CD14-positive monocyte (primary cell): ENCODE data around the gene CTTN. TPM values are rescaled to one million over a fixed set of nuclear protein-coding genes. Genes with fewer than 3 reads are reported as not detected.

Experiments used
- DNase-seq, 3 donors: peaks; one replicate each; pipeline ENCODE4 v3.0.0-alpha.2; 2011 to 2022
- H2AFZ ChIP-seq: 2 replicates; pipeline ENCODE4 v1.6.0; 2012; ENCODE audit warnings: mild to moderate bottlenecking, low read depth, low read length, inconsistent platforms; ENCODE audit not compliant: insufficient read depth, poor library complexity, severe bottlenecking
- H3K27ac ChIP-seq, 2 donors: 1 replicate in 1 of 2; 2 replicates in 1 of 2; pipeline ENCODE4 v1.5.1; 2012 to 2013; ENCODE audit warnings: low read length in 2 of 2, control low read depth in 1 of 2, inconsistent platforms in 1 of 2, low read depth in 1 of 2, mild to moderate bottlenecking in 1 of 2
- H3K27me3 ChIP-seq, 2 donors: one replicate each; pipeline versions ENCODE4 v1.6.0 to v1.6.1; 2011 to 2013; ENCODE audit warnings: low read length in 2 of 2; ENCODE audit not compliant: control insufficient read depth in 2 of 2, insufficient read depth in 2 of 2
- H3K36me3 ChIP-seq, 2 donors: replicated peaks in 1 of 2; 1 replicate in 1 of 2; 2 replicates in 1 of 2; pipeline versions ENCODE4 v1.5.1 to v1.6.1; 2012 to 2013; ENCODE audit warnings: low read length in 2 of 2, control low read depth in 1 of 2, inconsistent platforms in 1 of 2, mild to moderate bottlenecking in 1 of 2; ENCODE audit not compliant: insufficient read depth in 2 of 2, control insufficient read depth in 1 of 2
- H3K4me1 ChIP-seq, 2 donors: 1 replicate in 1 of 2; 2 replicates in 1 of 2; pipeline versions ENCODE4 v1.5.1 to v1.6.1; 2012 to 2013; ENCODE audit warnings: low read length in 2 of 2, control low read depth in 1 of 2, inconsistent platforms in 1 of 2, mild to moderate bottlenecking in 1 of 2, moderate library complexity in 1 of 2; ENCODE audit not compliant: insufficient read depth in 2 of 2, control insufficient read depth in 1 of 2
- H3K4me2 ChIP-seq: replicated peaks from 2 replicates; pipeline ENCODE3; 2012; ENCODE audit warnings: low read length, moderate library complexity, mild to moderate bottlenecking; ENCODE audit not compliant: poor library complexity, severe bottlenecking; ENCODE audit errors: extremely low read depth
- H3K4me3 ChIP-seq, 3 experiments: fragments of 200-600 bp in 1 of 3; sonication (generic) in 1 of 3; replicated peaks in 1 of 3; 1 replicate in 2 of 3; 2 replicates in 1 of 3; pipeline ENCODE4 v1.5.1; 2011 to 2013; ENCODE audit warnings: low read length in 3 of 3, mild to moderate bottlenecking in 3 of 3, control low read depth in 2 of 3, low read depth in 2 of 3, inconsistent platforms in 1 of 3, moderate library complexity in 1 of 3
- H3K79me2 ChIP-seq: 2 replicates; pipeline ENCODE4 v1.6.0; 2012; ENCODE audit warnings: mild to moderate bottlenecking, control low read depth, inconsistent platforms, low read length, moderate library complexity; ENCODE audit not compliant: insufficient read depth
- H3K9ac ChIP-seq: 2 replicates; pipeline ENCODE4 v1.6.0; 2017; ENCODE audit warnings: low read length, mild to moderate bottlenecking; ENCODE audit not compliant: insufficient read depth, poor library complexity, severe bottlenecking
- H3K9me3 ChIP-seq, 2 donors: replicated peaks in 1 of 2; 1 replicate in 1 of 2; 2 replicates in 1 of 2; pipeline versions ENCODE4 v1.5.1 to v1.6.1; 2012 to 2013; ENCODE audit warnings: low read length in 2 of 2, control low read depth in 1 of 2; ENCODE audit not compliant: control insufficient read depth in 1 of 2, insufficient read depth in 1 of 2
- H4K20me1 ChIP-seq: 2 replicates; pipeline ENCODE4 v1.6.0; 2012; ENCODE audit warnings: mild to moderate bottlenecking, low read length, control low read depth, moderate library complexity; ENCODE audit not compliant: insufficient read depth
- H3K27ac Mint-ChIP-seq, 7 donors: one replicate each; pipeline ENCODE4 v1.8.0; 2020; ENCODE audit warnings: mild to moderate bottlenecking in 7 of 7, mixed read lengths in 7 of 7, moderate library complexity in 6 of 7, inconsistent platforms in 2 of 7
- H3K27me3 Mint-ChIP-seq, 3 donors: one replicate each; pipeline ENCODE4 v1.8.0; 2021 to 2022; ENCODE audit warnings: low read depth in 3 of 3, mild to moderate bottlenecking in 3 of 3, mixed read lengths in 3 of 3, moderate library complexity in 3 of 3, inconsistent platforms in 1 of 3
- H3K36me3 Mint-ChIP-seq, 2 donors: one replicate each; pipeline ENCODE4 v1.8.0; 2020; ENCODE audit warnings: mixed read lengths in 2 of 2, inconsistent platforms in 1 of 2, mild to moderate bottlenecking in 1 of 2
- H3K4me1 Mint-ChIP-seq: one replicate; pipeline ENCODE4 v1.8.0; 2020; ENCODE audit warnings: mild to moderate bottlenecking, mixed read lengths
- H3K4me3 Mint-ChIP-seq, 2 donors: one replicate each; pipeline ENCODE4 v1.8.0; 2020; ENCODE audit warnings: mild to moderate bottlenecking in 2 of 2, mixed read lengths in 2 of 2, moderate library complexity in 1 of 2
- H3K9me3 Mint-ChIP-seq, 7 donors: one replicate each; pipeline ENCODE4 v1.8.0; 2020 to 2022; ENCODE audit warnings: mixed read lengths in 7 of 7, mild to moderate bottlenecking in 6 of 7, moderate library complexity in 6 of 7, inconsistent platforms in 2 of 7
- WGBS: methylation state at CpG from one replicate; pipeline ENCODE4 v1.1.5; 2013; ENCODE audit warnings: missing lambda C conversion rate; ENCODE audit not compliant: insufficient coverage; 5-methylcytosine and 5-hydroxymethylcytosine counted together
- intact Hi-C, 2 donors: fragments of 100-400 bp; cut with micrococcal nuclease; formaldehyde crosslinking; loops; one replicate each; pipeline versions ENCODE4 v1.15.0 to v1.15.1; 2023
- polyA plus RNA-seq, 3 donors: library from polyadenylated mRNA; depleted of rRNA in 1 of 3; unstranded in 2 of 3; stranded (reverse) in 1 of 3; fragments of 300-500 nt in 2 of 3; fragments of >200 nt in 1 of 3; fragmentation: Illumina TruSeq in 2 of 3; gene quantifications; 1 replicate in 2 of 3; 2 replicates in 1 of 3; pipeline ENCODE4 v1.2.3, GENCODE V29; 2012 to 2021
- TF ChIP-seq, protein P1 (sequence below): fragments of 200-600 bp; IDR thresholded peaks from one replicate; pipeline ENCODE4 v1.8.0; 2022; ENCODE audit warnings: antibody characterized with exemption, mild to moderate bottlenecking

Gene CTTN
- polyA plus RNA-seq, 3 donors, result 0.05 to 0.11 TPM; not detected in 1

DNA sequence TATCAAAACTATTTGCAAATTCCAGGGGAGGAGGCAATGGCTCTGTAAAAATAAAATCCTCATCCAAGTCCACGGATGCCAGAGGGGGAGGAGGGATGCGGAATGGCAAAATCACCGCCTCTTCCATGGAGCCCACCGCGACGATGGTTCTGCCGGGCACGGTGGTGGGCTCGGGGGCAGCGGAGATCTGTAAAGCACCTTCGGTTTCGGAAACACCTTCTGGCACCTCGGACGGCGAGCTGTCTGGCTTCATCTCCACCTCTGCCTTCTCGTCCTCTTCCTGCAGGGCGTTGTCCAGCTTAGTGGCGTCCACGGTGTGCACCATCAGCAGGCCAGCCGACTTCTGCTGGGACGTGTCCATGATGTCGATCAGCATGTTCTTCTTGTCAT lies 87.7 kb downstream of the CTTN start:
- peaks cover 5 to 9% (median 6%) of the 10 kb centered on the region in 3 donors for H3K27me3 Mint-ChIP-seq
- H3K27ac Mint-ChIP-seq, result no peak overlapping the region
- TF ChIP-seq, protein P1, sequence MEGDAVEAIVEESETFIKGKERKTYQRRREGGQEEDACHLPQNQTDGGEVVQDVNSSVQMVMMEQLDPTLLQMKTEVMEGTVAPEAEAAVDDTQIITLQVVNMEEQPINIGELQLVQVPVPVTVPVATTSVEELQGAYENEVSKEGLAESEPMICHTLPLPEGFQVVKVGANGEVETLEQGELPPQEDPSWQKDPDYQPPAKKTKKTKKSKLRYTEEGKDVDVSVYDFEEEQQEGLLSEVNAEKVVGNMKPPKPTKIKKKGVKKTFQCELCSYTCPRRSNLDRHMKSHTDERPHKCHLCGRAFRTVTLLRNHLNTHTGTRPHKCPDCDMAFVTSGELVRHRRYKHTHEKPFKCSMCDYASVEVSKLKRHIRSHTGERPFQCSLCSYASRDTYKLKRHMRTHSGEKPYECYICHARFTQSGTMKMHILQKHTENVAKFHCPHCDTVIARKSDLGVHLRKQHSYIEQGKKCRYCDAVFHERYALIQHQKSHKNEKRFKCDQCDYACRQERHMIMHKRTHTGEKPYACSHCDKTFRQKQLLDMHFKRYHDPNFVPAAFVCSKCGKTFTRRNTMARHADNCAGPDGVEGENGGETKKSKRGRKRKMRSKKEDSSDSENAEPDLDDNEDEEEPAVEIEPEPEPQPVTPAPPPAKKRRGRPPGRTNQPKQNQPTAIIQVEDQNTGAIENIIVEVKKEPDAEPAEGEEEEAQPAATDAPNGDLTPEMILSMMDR, result no peak
- intact Hi-C loops, result no loop called here
- Histone ChIP-seq H3K36me3 (no peaks in the 10 kb centered on the region), H3K4me2 (no peak overlapping the region), H4K20me1 (no peaks in the 10 kb centered on the region), H3K79me2 (no peaks in the 10 kb centered on the region), H3K27ac (no peak overlapping the region), H3K9me3 (peaks cover 12 to 14% of the 10 kb centered on the region in 2 donors), H3K4me3 (no peak overlapping the region), H3K27me3 (no peaks in the 10 kb centered on the region), H3K9ac (no peak overlapping the region), H3K4me1 (no peaks in the 10 kb centered on the region), H2AFZ (no peak overlapping the region)
- H3K36me3 Mint-ChIP-seq, result no peaks in the 10 kb centered on the region
- WGBS, result 96% methylated on average over 20 of the region's 22 CpGs
- H3K9me3 Mint-ChIP-seq, result peaks cover 7 to 15% (median 12%) of the 10 kb centered on the region in 7 donors
- H3K4me1 Mint-ChIP-seq, result peaks cover 8% of the 10 kb centered on the region
- no peak overlapping the region for H3K4me3 Mint-ChIP-seq
- no peak for DNase-seq

Other genes starting within 250 kb of the CTTN start
- gene FADD, start 195.2 kb upstream of the CTTN start, polyA plus RNA-seq, result 1 to 10 TPM; 5.4 to 9.5 (median 7.7) TPM
- 10 to 100 TPM in 2 of 3 donors, 1 to 10 TPM in 1; 7.5 to 65.7 (median 15.5) TPM for gene PPFIA1, start 127.8 kb upstream of the CTTN start, polyA plus RNA-seq